ENCODE measurements around the gene SZT2. TPM values are rescaled to one million over a fixed set of nuclear protein-coding genes. Genes with fewer than 3 reads are reported as not detected.

The SZT2 gene
- total and polyA plus RNA-seq, 2 of the 13 experiments (the other 11 are each of a cell fraction or from before 2014, with no cell fraction given), result 8.0 to 8.8 TPM

DNA sequence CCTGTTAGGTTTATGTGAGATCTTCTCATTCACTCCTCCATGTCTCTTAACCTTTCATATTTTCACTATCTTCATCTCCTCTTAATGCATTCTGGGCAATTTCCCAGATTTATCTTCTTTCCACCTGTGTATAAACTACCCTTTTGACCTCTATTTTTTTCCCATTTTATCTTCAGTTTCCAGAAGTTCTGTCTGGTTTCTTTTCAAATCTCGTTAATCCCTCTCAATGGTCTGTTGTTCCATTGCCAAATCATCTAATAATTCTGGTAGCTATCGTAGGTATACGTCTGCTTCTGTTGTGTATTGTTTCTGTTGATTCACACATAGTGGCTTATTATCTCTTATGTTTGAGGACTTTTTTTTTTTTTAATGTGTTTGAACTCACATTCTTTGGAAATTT is 89.7 kb downstream of the SZT2 start (continued):
- no peak for TF ChIP-seq MAX (IDR thresholded peaks at IDR 0.05)
- TF ChIP-seq ZNF432 (CRISPR knock-in tag; IDR thresholded peaks at IDR 0.05; ENCODE audit: borderline replicate concordance), result no peak
- TF ChIP-seq ZNF501 (CRISPR knock-in tag; IDR thresholded peaks at IDR 0.05), result no peak
- TF ChIP-seq NFIB (CRISPR knock-in tag; IDR thresholded peaks at IDR 0.05; ENCODE audit: borderline replicate concordance), result no peak
- TF ChIP-seq, protein P1, sequence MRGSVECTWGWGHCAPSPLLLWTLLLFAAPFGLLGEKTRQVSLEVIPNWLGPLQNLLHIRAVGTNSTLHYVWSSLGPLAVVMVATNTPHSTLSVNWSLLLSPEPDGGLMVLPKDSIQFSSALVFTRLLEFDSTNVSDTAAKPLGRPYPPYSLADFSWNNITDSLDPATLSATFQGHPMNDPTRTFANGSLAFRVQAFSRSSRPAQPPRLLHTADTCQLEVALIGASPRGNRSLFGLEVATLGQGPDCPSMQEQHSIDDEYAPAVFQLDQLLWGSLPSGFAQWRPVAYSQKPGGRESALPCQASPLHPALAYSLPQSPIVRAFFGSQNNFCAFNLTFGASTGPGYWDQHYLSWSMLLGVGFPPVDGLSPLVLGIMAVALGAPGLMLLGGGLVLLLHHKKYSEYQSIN (CRISPR knock-in tag; IDR thresholded peaks at IDR 0.05; ENCODE audit: borderline replicate concordance), result no peak
- TF ChIP-seq, protein P2, sequence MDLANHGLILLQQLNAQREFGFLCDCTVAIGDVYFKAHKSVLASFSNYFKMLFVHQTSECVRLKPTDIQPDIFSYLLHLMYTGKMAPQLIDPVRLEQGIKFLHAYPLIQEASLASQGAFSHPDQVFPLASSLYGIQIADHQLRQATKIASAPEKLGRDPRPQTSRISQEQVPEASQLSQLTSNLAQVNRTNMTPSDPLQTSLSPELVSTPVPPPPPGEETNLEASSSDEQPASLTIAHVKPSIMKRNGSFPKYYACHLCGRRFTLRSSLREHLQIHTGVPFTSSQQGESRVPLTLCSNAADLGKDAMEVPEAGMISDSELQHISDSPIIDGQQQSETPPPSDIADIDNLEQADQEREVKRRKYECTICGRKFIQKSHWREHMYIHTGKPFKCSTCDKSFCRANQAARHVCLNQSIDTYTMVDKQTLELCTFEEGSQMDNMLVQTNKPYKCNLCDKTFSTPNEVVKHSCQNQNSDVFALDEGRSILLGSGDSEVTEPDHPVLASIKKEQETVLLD (CRISPR knock-in tag; IDR thresholded peaks at IDR 0.05; ENCODE audit: low read depth), result no peak
- TF ChIP-seq ZNF234 (CRISPR knock-in tag; conservative IDR thresholded peaks at IDR 0.05), result no peak
- TF ChIP-seq, protein P3, sequence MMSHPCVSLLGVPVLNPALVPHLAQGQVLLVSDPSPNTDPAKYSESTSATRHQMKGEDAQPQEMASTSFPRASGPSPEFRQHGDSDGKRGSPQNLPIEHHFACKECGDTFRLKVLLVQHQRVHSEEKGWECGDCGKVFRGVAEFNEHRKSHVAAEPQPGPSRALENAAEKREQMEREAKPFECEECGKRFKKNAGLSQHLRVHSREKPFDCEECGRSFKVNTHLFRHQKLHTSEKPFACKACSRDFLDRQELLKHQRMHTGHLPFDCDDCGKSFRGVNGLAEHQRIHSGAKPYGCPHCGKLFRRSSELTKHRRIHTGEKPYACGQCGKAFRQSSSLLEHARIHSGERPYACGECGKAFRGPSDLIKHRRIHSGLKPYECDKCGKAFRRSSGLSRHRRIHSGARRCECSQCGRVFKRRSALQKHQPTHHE (CRISPR knock-in tag; IDR thresholded peaks at IDR 0.05; ENCODE audit: borderline replicate concordance), result no peak
- TF ChIP-seq, protein P4, sequence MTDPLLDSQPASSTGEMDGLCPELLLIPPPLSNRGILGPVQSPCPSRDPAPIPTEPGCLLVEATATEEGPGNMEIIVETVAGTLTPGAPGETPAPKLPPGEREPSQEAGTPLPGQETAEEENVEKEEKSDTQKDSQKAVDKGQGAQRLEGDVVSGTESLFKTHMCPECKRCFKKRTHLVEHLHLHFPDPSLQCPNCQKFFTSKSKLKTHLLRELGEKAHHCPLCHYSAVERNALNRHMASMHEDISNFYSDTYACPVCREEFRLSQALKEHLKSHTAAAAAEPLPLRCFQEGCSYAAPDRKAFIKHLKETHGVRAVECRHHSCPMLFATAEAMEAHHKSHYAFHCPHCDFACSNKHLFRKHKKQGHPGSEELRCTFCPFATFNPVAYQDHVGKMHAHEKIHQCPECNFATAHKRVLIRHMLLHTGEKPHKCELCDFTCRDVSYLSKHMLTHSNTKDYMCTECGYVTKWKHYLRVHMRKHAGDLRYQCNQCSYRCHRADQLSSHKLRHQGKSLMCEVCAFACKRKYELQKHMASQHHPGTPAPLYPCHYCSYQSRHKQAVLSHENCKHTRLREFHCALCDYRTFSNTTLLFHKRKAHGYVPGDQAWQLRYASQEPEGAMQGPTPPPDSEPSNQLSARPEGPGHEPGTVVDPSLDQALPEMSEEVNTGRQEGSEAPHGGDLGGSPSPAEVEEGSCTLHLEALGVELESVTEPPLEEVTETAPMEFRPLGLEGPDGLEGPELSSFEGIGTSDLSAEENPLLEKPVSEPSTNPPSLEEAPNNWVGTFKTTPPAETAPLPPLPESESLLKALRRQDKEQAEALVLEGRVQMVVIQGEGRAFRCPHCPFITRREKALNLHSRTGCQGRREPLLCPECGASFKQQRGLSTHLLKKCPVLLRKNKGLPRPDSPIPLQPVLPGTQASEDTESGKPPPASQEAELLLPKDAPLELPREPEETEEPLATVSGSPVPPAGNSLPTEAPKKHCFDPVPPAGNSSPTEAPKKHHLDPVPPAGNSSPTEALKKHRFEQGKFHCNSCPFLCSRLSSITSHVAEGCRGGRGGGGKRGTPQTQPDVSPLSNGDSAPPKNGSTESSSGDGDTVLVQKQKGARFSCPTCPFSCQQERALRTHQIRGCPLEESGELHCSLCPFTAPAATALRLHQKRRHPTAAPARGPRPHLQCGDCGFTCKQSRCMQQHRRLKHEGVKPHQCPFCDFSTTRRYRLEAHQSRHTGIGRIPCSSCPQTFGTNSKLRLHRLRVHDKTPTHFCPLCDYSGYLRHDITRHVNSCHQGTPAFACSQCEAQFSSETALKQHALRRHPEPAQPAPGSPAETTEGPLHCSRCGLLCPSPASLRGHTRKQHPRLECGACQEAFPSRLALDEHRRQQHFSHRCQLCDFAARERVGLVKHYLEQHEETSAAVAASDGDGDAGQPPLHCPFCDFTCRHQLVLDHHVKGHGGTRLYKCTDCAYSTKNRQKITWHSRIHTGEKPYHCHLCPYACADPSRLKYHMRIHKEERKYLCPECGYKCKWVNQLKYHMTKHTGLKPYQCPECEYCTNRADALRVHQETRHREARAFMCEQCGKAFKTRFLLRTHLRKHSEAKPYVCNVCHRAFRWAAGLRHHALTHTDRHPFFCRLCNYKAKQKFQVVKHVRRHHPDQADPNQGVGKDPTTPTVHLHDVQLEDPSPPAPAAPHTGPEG (CRISPR knock-in tag; IDR thresholded peaks at IDR 0.05), result no peak
- TF ChIP-seq ZNF451 (CRISPR knock-in tag; IDR thresholded peaks at IDR 0.05), result no peak
